ENCODE measurements around the gene MED14. TPM values are rescaled to one million over a fixed set of nuclear protein-coding genes. Genes with fewer than 3 reads are reported as not detected.

MED14 gene
- total RNA-seq, 3 donors from 2014 or later (not counting 1 experiment from before 2014, with no cell fraction given) = 55.3 to 79.1 (median 66.1) TPM

DNA sequence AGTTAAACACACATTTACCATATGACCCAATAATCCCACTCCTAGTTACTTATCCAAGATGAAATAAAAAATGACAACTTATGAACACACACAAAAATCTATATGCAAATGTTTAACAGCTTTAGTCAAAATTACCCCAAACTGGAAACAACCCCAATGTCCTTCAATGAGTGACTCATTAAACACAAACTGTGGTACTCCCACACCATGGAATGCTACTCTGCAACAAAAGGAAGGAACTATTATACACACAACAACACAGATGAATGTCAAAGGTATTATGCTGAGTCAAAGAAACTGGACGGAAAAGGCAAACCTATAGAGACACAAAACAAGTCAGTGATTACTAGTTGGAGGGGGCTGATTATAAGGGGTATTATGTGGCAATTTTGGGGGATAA is 40.5 kb downstream of the MED14 start:
- Mint-ChIP-seq H3K9me3 (no peaks in the 10 kb centered on the region), H3K36me3 (peaks cover 21% of the 10 kb centered on the region), H3K4me3 (no peak overlapping the region), H3K4me1 (peaks cover 0 to 6% of the 10 kb centered on the region in 2 donors), H3K27ac (peak overlapping the region in 1 of 2 donors; percentile 42), H3K27me3 (ENCODE audit: low read depth in 2 of 2) (no peaks in the 10 kb centered on the region)
- intact Hi-C loops (cut with micrococcal nuclease) = no loop called here
- no peak overlapping the region for H3K27ac ChIP-seq (ENCODE audit: low read length)
- no peaks in the 10 kb centered on the region for H3K27me3 ChIP-seq (ENCODE audit: control insufficient read depth, insufficient read depth, low read length)
- TF ChIP-seq CTCF (IDR thresholded peaks at IDR 0.05) = no peak
- DNase-seq (no peak), ATAC-seq (no peak)
- WGBS (ENCODE audit: insufficient coverage) = no CpG with 5 or more reads among the region's 1 CpG
- H3K4me3 ChIP-seq (ENCODE audit: low read length) = no peak overlapping the region
- peaks cover 29% of the 10 kb centered on the region for H3K36me3 ChIP-seq (ENCODE audit: control insufficient read depth, insufficient read depth, low read length)
- H3K4me1 ChIP-seq (ENCODE audit: control insufficient read depth, insufficient read depth, low read length) = no peaks in the 10 kb centered on the region
- H3K9me3 ChIP-seq (ENCODE audit: control insufficient read depth, insufficient read depth, low read length) = no peaks in the 10 kb centered on the region

DNA sequence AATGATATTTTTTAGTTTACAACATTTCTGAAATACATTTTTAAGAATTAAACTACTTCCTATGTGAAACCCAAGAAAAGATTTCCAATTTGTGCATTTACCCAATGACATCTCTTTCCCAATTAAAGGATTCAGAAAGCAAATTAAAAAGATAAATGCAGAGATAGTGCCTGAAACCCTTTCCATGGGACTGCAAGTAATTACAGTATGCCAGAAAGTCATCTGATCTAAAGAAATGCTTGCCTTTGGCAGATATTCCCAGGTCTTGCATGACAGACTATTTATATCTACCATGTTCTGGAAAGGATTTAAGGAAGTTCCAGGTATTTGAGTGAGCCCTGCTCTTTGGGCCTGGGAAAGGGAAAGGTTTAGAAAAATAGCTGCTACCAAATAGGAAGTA is 46.4 kb downstream of the MED14 start:
- Mint-ChIP-seq H3K27me3 (ENCODE audit: low read depth in 2 of 2) (no peaks in the 10 kb centered on the region), H3K27ac (no peak overlapping the region), H3K4me1 (peaks cover 10 to 15% of the 10 kb centered on the region in 2 donors), H3K4me3 (no peak overlapping the region), H3K9me3 (no peaks in the 10 kb centered on the region), H3K36me3 (peaks cover 21% of the 10 kb centered on the region)
- H3K27me3 ChIP-seq (ENCODE audit: control insufficient read depth, insufficient read depth, low read length) = no peaks in the 10 kb centered on the region
- no peaks in the 10 kb centered on the region for H3K4me1 ChIP-seq (ENCODE audit: control insufficient read depth, insufficient read depth, low read length)
- H3K4me3 ChIP-seq (ENCODE audit: low read length) = no peak overlapping the region
- intact Hi-C loops (cut with micrococcal nuclease) = no loop called here
- H3K9me3 ChIP-seq (ENCODE audit: control insufficient read depth, insufficient read depth, low read length) = no peaks in the 10 kb centered on the region
- H3K27ac ChIP-seq (ENCODE audit: low read length) = no peak overlapping the region
- peaks cover 29% of the 10 kb centered on the region for H3K36me3 ChIP-seq (ENCODE audit: control insufficient read depth, insufficient read depth, low read length)
- ATAC-seq (no peak), DNase-seq (no peak)
- TF ChIP-seq CTCF (IDR thresholded peaks at IDR 0.05) = no peak

GRCh38 chrX:40687169-40687568 is 48.2 kb downstream of the MED14 start:
- DNase-seq (no peak), ATAC-seq (no peak)
- Histone ChIP-seq H3K27me3 (ENCODE audit: control insufficient read depth, insufficient read depth, low read length) (no peaks in the 10 kb centered on the region), H3K9me3 (ENCODE audit: control insufficient read depth, insufficient read depth, low read length) (no peaks in the 10 kb centered on the region), H3K4me1 (ENCODE audit: control insufficient read depth, insufficient read depth, low read length) (no peaks in the 10 kb centered on the region), H3K4me3 (ENCODE audit: low read length) (no peak overlapping the region), H3K27ac (ENCODE audit: low read length) (no peak overlapping the region), H3K36me3 (ENCODE audit: control insufficient read depth, insufficient read depth, low read length) (peaks cover 30% of the 10 kb centered on the region)
- H3K27me3 Mint-ChIP-seq (ENCODE audit: low read depth in 2 of 2) = no peaks in the 10 kb centered on the region
- no peak for TF ChIP-seq CTCF (IDR thresholded peaks at IDR 0.05)
- peaks cover 4 to 15% of the 10 kb centered on the region in 2 donors for H3K4me1 Mint-ChIP-seq
- intact Hi-C loops (cut with micrococcal nuclease) = no loop called here
- WGBS (ENCODE audit: insufficient coverage) = 95% methylated on average over 3 of the region's 3 CpGs
- H3K27ac Mint-ChIP-seq = peak overlapping the region in 1 of 2 donors; percentile 80
- no peak overlapping the region for H3K4me3 Mint-ChIP-seq
- H3K9me3 Mint-ChIP-seq = no peaks in the 10 kb centered on the region
- peaks cover 5% of the 10 kb centered on the region for H3K36me3 Mint-ChIP-seq

GRCh38 chrX:40685362-40685918 is 49.9 kb downstream of the MED14 start:
- Mint-ChIP-seq H3K27me3 (ENCODE audit: low read depth in 2 of 2) (no peaks in the 10 kb centered on the region), H3K4me1 (peaks cover 4 to 15% of the 10 kb centered on the region in 2 donors), H3K9me3 (no peaks in the 10 kb centered on the region), H3K36me3 (no peaks in the 10 kb centered on the region), H3K27ac (no peak overlapping the region), H3K4me3 (no peak overlapping the region)
- DNase-seq = peak in 1 of 2 donors; percentile 3
- intact Hi-C loops (cut with micrococcal nuclease) = no loop called here
- Histone ChIP-seq H3K4me1 (ENCODE audit: control insufficient read depth, insufficient read depth, low read length) (no peaks in the 10 kb centered on the region), H3K9me3 (ENCODE audit: control insufficient read depth, insufficient read depth, low read length) (no peaks in the 10 kb centered on the region), H3K36me3 (ENCODE audit: control insufficient read depth, insufficient read depth, low read length) (peaks cover 32% of the 10 kb centered on the region), H3K4me3 (ENCODE audit: low read length) (no peak overlapping the region), H3K27me3 (ENCODE audit: control insufficient read depth, insufficient read depth, low read length) (no peaks in the 10 kb centered on the region), H3K27ac (ENCODE audit: low read length) (no peak overlapping the region)
- 47% methylated on average over 4 of the region's 4 CpGs for WGBS (ENCODE audit: insufficient coverage)
- no peak for TF ChIP-seq CTCF (IDR thresholded peaks at IDR 0.05)
- ATAC-seq = no peak
